ENCODE measurements around the gene MAGEC2. TPM values are rescaled to one million over a fixed set of nuclear protein-coding genes. Genes with fewer than 3 reads are reported as not detected.

The MAGEC2 gene
- total RNA-seq, 3 donors from 2014 or later, result not detected

GRCh38 chrX:142244568-142244967 is 39.5 kb upstream of the MAGEC2 start:
- no peak for TF ChIP-seq CTCF (IDR thresholded peaks at IDR 0.05)
- TF ChIP-seq POLR2A (IDR thresholded peaks at IDR 0.05), result no peak
- no peak for TF ChIP-seq POLR2AphosphoS5 (IDR thresholded peaks at IDR 0.05)
- Histone ChIP-seq H3K4me3 (no peak overlapping the region), H3K36me3 (no peaks in the 10 kb centered on the region), H3K4me1 (no peaks in the 10 kb centered on the region), H3K27ac (no peak overlapping the region), H3K27me3 (no peaks in the 10 kb centered on the region), H3K9me3 (no peaks in the 10 kb centered on the region)
- DNase-seq (ENCODE audit: low spot score in 2 of 2), result no peak
- intact Hi-C loops (cut with DNase I; ENCODE audit: low total_unique reads), result no loop called here

GRCh38 chrX:142238536-142238935 is 33.4 kb upstream of the MAGEC2 start:
- no peak overlapping the region for H3K27ac ChIP-seq
- DNase-seq (ENCODE audit: low spot score in 2 of 2), result no peak
- no peaks in the 10 kb centered on the region for H3K27me3 ChIP-seq
- no peaks in the 10 kb centered on the region for H3K36me3 ChIP-seq
- H3K4me3 ChIP-seq, result no peak overlapping the region
- TF ChIP-seq POLR2A (IDR thresholded peaks at IDR 0.05), result no peak
- no peak for TF ChIP-seq CTCF (IDR thresholded peaks at IDR 0.05)
- no peak for TF ChIP-seq POLR2AphosphoS5 (IDR thresholded peaks at IDR 0.05)
- intact Hi-C loops (cut with DNase I; ENCODE audit: low total_unique reads), result no loop called here
- no peaks in the 10 kb centered on the region for H3K9me3 ChIP-seq
- H3K4me1 ChIP-seq, result no peaks in the 10 kb centered on the region

DNA sequence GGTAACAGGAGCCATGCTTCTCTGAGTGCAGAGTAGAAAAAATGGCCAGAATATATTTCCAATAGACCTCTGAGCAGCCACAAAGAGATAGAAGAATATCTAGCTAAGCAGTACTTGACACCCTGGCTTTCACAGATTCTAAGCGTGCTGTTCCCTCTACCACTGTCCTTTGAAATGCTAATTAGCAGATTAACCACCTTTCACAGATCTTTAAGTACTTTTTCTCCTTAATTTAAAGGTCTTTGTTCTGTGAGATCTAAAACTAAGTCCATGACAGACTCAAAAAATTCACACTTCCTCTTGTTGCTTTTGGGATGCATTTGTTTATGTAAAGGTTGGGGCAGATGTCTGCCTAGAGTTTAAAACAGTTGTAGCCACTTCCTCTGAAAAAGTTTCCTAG is 28.3 kb upstream of the MAGEC2 start:
- no peak overlapping the region for H3K4me3 ChIP-seq
- H3K27me3 ChIP-seq, result no peaks in the 10 kb centered on the region
- intact Hi-C loops (cut with DNase I; ENCODE audit: low total_unique reads), result no loop called here
- no peak for DNase-seq (ENCODE audit: low spot score in 2 of 2)
- H3K36me3 ChIP-seq, result no peaks in the 10 kb centered on the region
- peaks cover 0 to 11% of the 10 kb centered on the region in 2 donors for H3K9me3 ChIP-seq
- no peaks in the 10 kb centered on the region for H3K4me1 ChIP-seq
- no peak for TF ChIP-seq POLR2A (IDR thresholded peaks at IDR 0.05)
- no peak for TF ChIP-seq POLR2AphosphoS5 (IDR thresholded peaks at IDR 0.05)
- no peak for TF ChIP-seq CTCF (IDR thresholded peaks at IDR 0.05)
- no peak overlapping the region for H3K27ac ChIP-seq

DNA sequence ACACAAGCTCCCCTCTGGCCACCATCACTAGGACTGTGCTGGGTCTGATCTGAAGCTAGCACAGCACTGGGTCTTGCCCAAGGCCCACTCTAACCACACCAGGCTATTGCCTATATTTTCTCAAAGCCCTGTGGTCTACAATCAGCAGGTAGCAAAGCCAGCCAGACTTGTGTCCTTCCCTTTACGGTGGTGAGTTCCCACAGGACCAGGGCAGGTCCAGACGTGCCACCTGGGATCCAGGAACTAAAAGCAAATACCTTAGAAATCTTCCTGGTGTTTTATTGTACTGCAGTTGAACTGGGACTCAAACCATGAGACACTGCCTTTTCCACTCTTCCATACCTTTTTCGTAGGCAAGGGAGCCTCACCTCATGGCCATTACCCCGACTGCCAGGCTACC is 9.0 kb upstream of the MAGEC2 start:
- H3K36me3 ChIP-seq, result no peaks in the 10 kb centered on the region
- no peaks in the 10 kb centered on the region for H3K9me3 ChIP-seq
- H3K27ac ChIP-seq, result no peak overlapping the region
- no peaks in the 10 kb centered on the region for H3K4me1 ChIP-seq
- H3K27me3 ChIP-seq, result no peaks in the 10 kb centered on the region
- intact Hi-C loops (cut with DNase I; ENCODE audit: low total_unique reads), result loop anchor here (5.0 kb wide), 1 partner anchor 738 kb away; no protein-coding TSS in a partner anchor
- TF ChIP-seq CTCF (IDR thresholded peaks at IDR 0.05) (no peak), POLR2A (IDR thresholded peaks at IDR 0.05) (no peak), POLR2AphosphoS5 (IDR thresholded peaks at IDR 0.05) (no peak)
- DNase-seq (ENCODE audit: low spot score in 2 of 2), result no peak
- H3K4me3 ChIP-seq, result no peak overlapping the region

DNA sequence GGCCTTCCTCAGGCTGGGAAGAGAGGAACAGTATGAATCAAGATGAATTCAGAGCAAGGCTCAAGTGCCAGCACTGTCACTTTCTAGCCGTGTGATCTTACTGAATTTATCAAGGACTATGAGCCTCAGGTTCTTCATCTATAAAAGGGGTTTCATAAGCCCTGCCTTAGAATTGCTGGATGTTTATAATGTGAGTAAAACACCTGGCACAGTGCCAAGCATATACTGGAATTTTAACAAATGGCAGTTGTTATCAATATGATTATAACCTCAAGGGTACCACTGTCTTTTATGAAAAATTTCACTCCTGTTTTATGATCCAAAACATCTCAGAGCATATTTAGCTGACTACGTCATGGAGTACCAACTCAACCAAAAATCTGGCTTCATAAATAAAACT is 4.0 kb downstream of the MAGEC2 start:
- H3K4me3 ChIP-seq, result no peak overlapping the region
- intact Hi-C loops (cut with DNase I; ENCODE audit: low total_unique reads), result no loop called here
- no peak overlapping the region for H3K27ac ChIP-seq
- H3K36me3 ChIP-seq, result no peaks in the 10 kb centered on the region
- no peaks in the 10 kb centered on the region for H3K9me3 ChIP-seq
- no peaks in the 10 kb centered on the region for H3K4me1 ChIP-seq
- peaks cover 0 to 8% of the 10 kb centered on the region in 2 donors for H3K27me3 ChIP-seq
- no peak for TF ChIP-seq POLR2A (IDR thresholded peaks at IDR 0.05)
- no peak for TF ChIP-seq POLR2AphosphoS5 (IDR thresholded peaks at IDR 0.05)
- TF ChIP-seq CTCF (IDR thresholded peaks at IDR 0.05), result no peak
- DNase-seq (ENCODE audit: low spot score in 2 of 2), result no peak

Measured in breast epithelium (tissue), 4 donors.